Upper lobe of left lung (tissue), 6 donors: ENCODE measurements around the gene NOBOX. TPM values are rescaled to one million over a fixed set of nuclear protein-coding genes. Genes with fewer than 3 reads are reported as not detected.

ENCODE experiments used
- ATAC-seq, 2 donors: fragments of 200-7000 bp; cut with Tn5 transposase; one replicate each; pipeline ENCODE4 v1.9.1; 2022; ENCODE audit warnings: mild to moderate bottlenecking in 2 of 2, moderate library complexity in 2 of 2; ENCODE audit not compliant: low FRiP score in 2 of 2
- DNase-seq, 2 donors: peaks; one replicate each; pipeline ENCODE4 v3.0.0-alpha.2; 2019 to 2020
- H3K27ac ChIP-seq, 4 donors: fragments of 200-600 bp; sonication (generic); one replicate each; pipeline ENCODE4 v1.5.1; 2016 to 2019
- H3K27me3 ChIP-seq, 4 donors: fragments of 200-600 bp; sonication (generic); one replicate each; pipeline ENCODE4 v1.5.1; 2017 to 2019
- H3K36me3 ChIP-seq, 4 donors: fragments of 200-600 bp; sonication (generic); one replicate each; pipeline ENCODE4 v1.5.1; 2016 to 2019
- H3K4me1 ChIP-seq, 4 donors: fragments of 200-600 bp; sonication (generic); one replicate each; pipeline ENCODE4 v1.5.1; 2018 to 2019
- H3K4me3 ChIP-seq, 4 donors: fragments of 200-600 bp; sonication (generic); one replicate each; pipeline ENCODE4 v1.5.1; 2017 to 2019; ENCODE audit warnings: mild to moderate bottlenecking in 2 of 4, moderate library complexity in 1 of 4
- H3K9me3 ChIP-seq, 4 donors: fragments of 200-600 bp; sonication (generic); one replicate each; pipeline ENCODE4 v1.5.1; 2018 to 2019
- CTCF ChIP-seq, 6 experiments: fragments of 450-650 bp in 4 of 6; fragments of 200-600 bp in 2 of 6; sonication (generic) in 2 of 6; IDR thresholded peaks; one replicate each; pipeline ENCODE4 v1.5.1; 2016 to 2019; ENCODE audit warnings: antibody characterized with exemption in 6 of 6
- EP300 ChIP-seq, 4 donors: sonication (generic); formaldehyde crosslinking; IDR thresholded peaks; one replicate each; pipeline ENCODE4 v1.5.1; 2017; ENCODE audit warnings: antibody characterized with exemption in 4 of 4, control low read depth in 2 of 4
- POLR2A ChIP-seq, 4 donors: fragments of 450-650 bp; IDR thresholded peaks; one replicate each; pipeline ENCODE4 v1.5.1; 2016 to 2017; ENCODE audit warnings: antibody characterized with exemption in 4 of 4, mild to moderate bottlenecking in 2 of 4
- POLR2AphosphoS5 ChIP-seq, 2 donors: sonication (generic); formaldehyde crosslinking; IDR thresholded peaks; one replicate each; pipeline ENCODE4 v1.5.1; 2017; ENCODE audit warnings: antibody characterized with exemption in 2 of 2
- WGBS, 2 donors: methylation state at CpG; one replicate each; pipeline ENCODE4 v1.1.5; 2017 to 2018; 5-methylcytosine and 5-hydroxymethylcytosine counted together
- total RNA-seq, 6 donors: library from RNA; depleted of rRNA in 4 of 6; stranded (reverse); fragments of >200 nt in 4 of 6; gene quantifications; one replicate each; pipeline versions ENCODE4 v1.1.0 to v1.2.1, GENCODE V29; 2016 to 2021
- donor health status: DM: no; HTN: no; CAD: no; lungs with moderate emphysema.
- donor health status: DM: no; HTN: yes; CAD: no; lungs with severe emphysema.

The NOBOX gene
- total RNA-seq, 6 donors from 2014 or later, result not detected

- ATAC-seq, result no peak
Observed at GRCh38 chr7:144404946-144405345, 1.5 kb upstream of the NOBOX start.

GRCh38 chr7:144403102-144403501 lies 391 bp downstream of the NOBOX start:
- no peak for DNase-seq
- 94 to 97% methylated on average over 9 to 11 of the region's 11 CpGs for whole genome bisulfite sequencing, 2 donors
- ATAC-seq, result no peak
- Histone ChIP-seq H3K27me3 (no peaks in the 10 kb centered on the region), H3K27ac (no peak overlapping the region), H3K4me1 (no peaks in the 10 kb centered on the region), H3K9me3 (no peaks in the 10 kb centered on the region), H3K36me3 (no peaks in the 10 kb centered on the region), H3K4me3 (no peak overlapping the region)
- no peak for TF ChIP-seq POLR2AphosphoS5 (IDR thresholded peaks at IDR 0.05)
- TF ChIP-seq CTCF (IDR thresholded peaks at IDR 0.05), result no peak
- no peak for TF ChIP-seq EP300 (IDR thresholded peaks at IDR 0.05)
- TF ChIP-seq POLR2A (IDR thresholded peaks at IDR 0.05), result no peak

More at GRCh38 chr7:144404946-144405345, 1.5 kb upstream of the NOBOX start:
- Histone ChIP-seq H3K4me3 (no peak overlapping the region), H3K4me1 (no peaks in the 10 kb centered on the region), H3K9me3 (no peaks in the 10 kb centered on the region), H3K27ac (no peak overlapping the region), H3K27me3 (no peaks in the 10 kb centered on the region), H3K36me3 (no peaks in the 10 kb centered on the region)
- DNase-seq, result no peak
- TF ChIP-seq EP300 (IDR thresholded peaks at IDR 0.05) (no peak), POLR2A (IDR thresholded peaks at IDR 0.05) (no peak), CTCF (IDR thresholded peaks at IDR 0.05) (no peak), POLR2AphosphoS5 (IDR thresholded peaks at IDR 0.05) (no peak)
- WGBS, 2 donors, result 83 to 89% methylated on average over 4 of the region's 4 CpGs

- H3K27ac ChIP-seq, result no peak overlapping the region
- H3K27me3 ChIP-seq, result no peaks in the 10 kb centered on the region
- no peak overlapping the region for H3K4me3 ChIP-seq
- H3K9me3 ChIP-seq, result no peaks in the 10 kb centered on the region
- ATAC-seq (no peak), DNase-seq (no peak)
- no peaks in the 10 kb centered on the region for H3K36me3 ChIP-seq
- TF ChIP-seq POLR2A (IDR thresholded peaks at IDR 0.05) (no peak), POLR2AphosphoS5 (IDR thresholded peaks at IDR 0.05) (no peak), EP300 (IDR thresholded peaks at IDR 0.05) (no peak), CTCF (IDR thresholded peaks at IDR 0.05) (no peak)
- 52 to 55% methylated on average over 3 to 5 of the region's 5 CpGs for whole genome bisulfite sequencing, 2 donors
- no peaks in the 10 kb centered on the region for H3K4me1 ChIP-seq
Observed at GRCh38 chr7:144401490-144401889, 2.0 kb downstream of the NOBOX start.

GRCh38 chr7:144399946-144400345 lies 3.5 kb downstream of the NOBOX start:
- ATAC-seq, result no peak
- WGBS, 2 donors, result 87 to 91% methylated on average over 10 to 11 of the region's 11 CpGs
- no peaks in the 10 kb centered on the region for H3K36me3 ChIP-seq
- TF ChIP-seq CTCF (IDR thresholded peaks at IDR 0.05), result no peak
- no peaks in the 10 kb centered on the region for H3K27me3 ChIP-seq
- H3K4me1 ChIP-seq, result no peaks in the 10 kb centered on the region
- no peak overlapping the region for H3K4me3 ChIP-seq
- H3K9me3 ChIP-seq, result no peaks in the 10 kb centered on the region
- no peak for DNase-seq
- no peak overlapping the region for H3K27ac ChIP-seq

- no peak overlapping the region for H3K27ac ChIP-seq
- TF ChIP-seq POLR2AphosphoS5 (IDR thresholded peaks at IDR 0.05) (no peak), POLR2A (IDR thresholded peaks at IDR 0.05) (no peak)
- H3K36me3 ChIP-seq, result no peaks in the 10 kb centered on the region
- no peaks in the 10 kb centered on the region for H3K9me3 ChIP-seq
- H3K27me3 ChIP-seq, result no peaks in the 10 kb centered on the region
- 85 to 97% methylated on average over 4 to 6 of the region's 6 CpGs for WGBS, 2 donors
- H3K4me3 ChIP-seq, result no peak overlapping the region
- DNase-seq (no peak), ATAC-seq (no peak)
- H3K4me1 ChIP-seq, result no peaks in the 10 kb centered on the region
Observed at GRCh38 chr7:144398911-144399310, 4.6 kb downstream of the NOBOX start.
